Urothelium cell line (cell line): ENCODE results near the gene ASB16.

Experiments used
- DNase-seq: peaks from one replicate; pipeline ENCODE4 v3.0.0; 2011; ENCODE audit warnings: low spot score, mixed read lengths
- FAIRE-seq: peaks from 2 replicates; lab custom pipeline; 2011; peaks lifted over from hg19 to GRCh38; lab: Jason Lieb, UNC

The ASB16 gene

GRCh38 chr17:44221862-44222111 lies 51.3 kb downstream of the ASB16 start:
- no peak for DNase-seq
- FAIRE-seq = no peak

GRCh38 chr17:44222112-44222869 lies 51.8 kb downstream of the ASB16 start:
- FAIRE-seq = no peak
- DNase-seq = no peak

GRCh38 chr17:44223541-44224071 lies 53.1 kb downstream of the ASB16 start:
- FAIRE-seq (no peak), DNase-seq (no peak)
